CD14-positive monocyte (primary cell): ENCODE measurements around the gene HOXA13. TPM values are rescaled to one million over a fixed set of nuclear protein-coding genes. Genes with fewer than 3 reads are reported as not detected.
A peak's percentile ranks its signal among the peaks of the same experiment; 100 is the strongest.

Experiments used
- DNase-seq, 3 donors: peaks; one replicate each; pipeline ENCODE4 v3.0.0-alpha.2; 2011 to 2022
- H2AFZ ChIP-seq: 2 replicates; pipeline ENCODE4 v1.6.0; 2012; ENCODE audit warnings: mild to moderate bottlenecking, low read depth, low read length, inconsistent platforms; ENCODE audit not compliant: insufficient read depth, poor library complexity, severe bottlenecking
- H3K27ac ChIP-seq, 2 donors: 1 replicate in 1 of 2; 2 replicates in 1 of 2; pipeline ENCODE4 v1.5.1; 2012 to 2013; ENCODE audit warnings: low read length in 2 of 2, control low read depth in 1 of 2, inconsistent platforms in 1 of 2, low read depth in 1 of 2, mild to moderate bottlenecking in 1 of 2
- H3K27me3 ChIP-seq, 2 donors: one replicate each; pipeline versions ENCODE4 v1.6.0 to v1.6.1; 2011 to 2013; ENCODE audit warnings: low read length in 2 of 2; ENCODE audit not compliant: control insufficient read depth in 2 of 2, insufficient read depth in 2 of 2
- H3K36me3 ChIP-seq, 2 donors: replicated peaks in 1 of 2; 1 replicate in 1 of 2; 2 replicates in 1 of 2; pipeline versions ENCODE4 v1.5.1 to v1.6.1; 2012 to 2013; ENCODE audit warnings: low read length in 2 of 2, control low read depth in 1 of 2, inconsistent platforms in 1 of 2, mild to moderate bottlenecking in 1 of 2; ENCODE audit not compliant: insufficient read depth in 2 of 2, control insufficient read depth in 1 of 2
- H3K4me1 ChIP-seq, 2 donors: 1 replicate in 1 of 2; 2 replicates in 1 of 2; pipeline versions ENCODE4 v1.5.1 to v1.6.1; 2012 to 2013; ENCODE audit warnings: low read length in 2 of 2, control low read depth in 1 of 2, inconsistent platforms in 1 of 2, mild to moderate bottlenecking in 1 of 2, moderate library complexity in 1 of 2; ENCODE audit not compliant: insufficient read depth in 2 of 2, control insufficient read depth in 1 of 2
- H3K4me2 ChIP-seq: replicated peaks from 2 replicates; pipeline ENCODE3; 2012; ENCODE audit warnings: low read length, moderate library complexity, mild to moderate bottlenecking; ENCODE audit not compliant: poor library complexity, severe bottlenecking; ENCODE audit errors: extremely low read depth
- H3K4me3 ChIP-seq, 3 experiments: fragments of 200-600 bp in 1 of 3; sonication (generic) in 1 of 3; replicated peaks in 1 of 3; 1 replicate in 2 of 3; 2 replicates in 1 of 3; pipeline ENCODE4 v1.5.1; 2011 to 2013; ENCODE audit warnings: low read length in 3 of 3, mild to moderate bottlenecking in 3 of 3, control low read depth in 2 of 3, low read depth in 2 of 3, inconsistent platforms in 1 of 3, moderate library complexity in 1 of 3
- H3K79me2 ChIP-seq: 2 replicates; pipeline ENCODE4 v1.6.0; 2012; ENCODE audit warnings: mild to moderate bottlenecking, control low read depth, inconsistent platforms, low read length, moderate library complexity; ENCODE audit not compliant: insufficient read depth
- H3K9ac ChIP-seq: 2 replicates; pipeline ENCODE4 v1.6.0; 2017; ENCODE audit warnings: low read length, mild to moderate bottlenecking; ENCODE audit not compliant: insufficient read depth, poor library complexity, severe bottlenecking
- H3K9me3 ChIP-seq, 2 donors: replicated peaks in 1 of 2; 1 replicate in 1 of 2; 2 replicates in 1 of 2; pipeline versions ENCODE4 v1.5.1 to v1.6.1; 2012 to 2013; ENCODE audit warnings: low read length in 2 of 2, control low read depth in 1 of 2; ENCODE audit not compliant: control insufficient read depth in 1 of 2, insufficient read depth in 1 of 2
- H4K20me1 ChIP-seq: 2 replicates; pipeline ENCODE4 v1.6.0; 2012; ENCODE audit warnings: mild to moderate bottlenecking, low read length, control low read depth, moderate library complexity; ENCODE audit not compliant: insufficient read depth
- H3K27ac Mint-ChIP-seq, 7 donors: one replicate each; pipeline ENCODE4 v1.8.0; 2020; ENCODE audit warnings: mild to moderate bottlenecking in 7 of 7, mixed read lengths in 7 of 7, moderate library complexity in 6 of 7, inconsistent platforms in 2 of 7
- H3K27me3 Mint-ChIP-seq, 3 donors: one replicate each; pipeline ENCODE4 v1.8.0; 2021 to 2022; ENCODE audit warnings: low read depth in 3 of 3, mild to moderate bottlenecking in 3 of 3, mixed read lengths in 3 of 3, moderate library complexity in 3 of 3, inconsistent platforms in 1 of 3
- H3K36me3 Mint-ChIP-seq, 2 donors: one replicate each; pipeline ENCODE4 v1.8.0; 2020; ENCODE audit warnings: mixed read lengths in 2 of 2, inconsistent platforms in 1 of 2, mild to moderate bottlenecking in 1 of 2
- H3K4me1 Mint-ChIP-seq: one replicate; pipeline ENCODE4 v1.8.0; 2020; ENCODE audit warnings: mild to moderate bottlenecking, mixed read lengths
- H3K4me3 Mint-ChIP-seq, 2 donors: one replicate each; pipeline ENCODE4 v1.8.0; 2020; ENCODE audit warnings: mild to moderate bottlenecking in 2 of 2, mixed read lengths in 2 of 2, moderate library complexity in 1 of 2
- H3K9me3 Mint-ChIP-seq, 7 donors: one replicate each; pipeline ENCODE4 v1.8.0; 2020 to 2022; ENCODE audit warnings: mixed read lengths in 7 of 7, mild to moderate bottlenecking in 6 of 7, moderate library complexity in 6 of 7, inconsistent platforms in 2 of 7
- WGBS: methylation state at CpG from one replicate; pipeline ENCODE4 v1.1.5; 2013; ENCODE audit warnings: missing lambda C conversion rate; ENCODE audit not compliant: insufficient coverage; 5-methylcytosine and 5-hydroxymethylcytosine counted together
- intact Hi-C, 2 donors: fragments of 100-400 bp; cut with micrococcal nuclease; formaldehyde crosslinking; loops; one replicate each; pipeline versions ENCODE4 v1.15.0 to v1.15.1; 2023
- polyA plus RNA-seq, 3 donors: library from polyadenylated mRNA; depleted of rRNA in 1 of 3; unstranded in 2 of 3; stranded (reverse) in 1 of 3; fragments of 300-500 nt in 2 of 3; fragments of >200 nt in 1 of 3; fragmentation: Illumina TruSeq in 2 of 3; gene quantifications; 1 replicate in 2 of 3; 2 replicates in 1 of 3; pipeline ENCODE4 v1.2.3, GENCODE V29; 2012 to 2021
- TF ChIP-seq, protein P1 (sequence below): fragments of 200-600 bp; IDR thresholded peaks from one replicate; pipeline ENCODE4 v1.8.0; 2022; ENCODE audit warnings: antibody characterized with exemption, mild to moderate bottlenecking

The HOXA13 gene
- polyA plus RNA-seq, 3 donors: not detected

DNA sequence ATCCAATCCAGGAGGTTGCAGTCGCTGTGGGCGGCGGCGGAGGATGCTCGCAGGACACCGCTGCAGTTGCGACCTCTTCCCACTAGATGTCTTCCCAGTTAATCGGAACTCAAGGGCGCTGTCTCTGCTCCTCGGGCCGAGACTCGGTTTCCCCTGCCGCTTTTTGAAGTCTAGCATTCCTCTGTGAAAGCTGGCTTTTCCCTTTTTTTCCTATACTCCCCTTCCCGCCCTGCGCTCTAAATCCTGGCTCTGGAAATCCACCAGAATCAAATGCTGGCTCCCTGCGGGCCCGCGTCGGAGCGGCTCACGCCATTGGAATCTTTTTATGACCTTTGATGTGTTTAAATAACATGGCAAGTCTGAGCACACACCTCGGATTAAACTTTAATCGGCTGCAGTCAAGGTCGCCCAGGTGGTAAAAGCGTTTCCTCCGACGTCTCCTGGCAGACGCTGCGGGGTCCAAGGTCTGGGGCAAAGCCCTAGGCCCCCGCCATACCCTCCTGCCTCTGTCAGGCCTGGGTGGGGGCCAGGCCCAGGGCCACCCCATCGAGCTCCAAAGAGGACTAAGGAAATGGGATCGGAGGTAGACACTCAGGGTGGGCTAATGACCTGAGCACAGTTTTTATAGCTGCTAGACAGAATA is 10.7 kb upstream of the HOXA13 start:
- intact Hi-C loops: loop anchor here in 1 of 2 donors (10.0 kb wide), 1 partner anchor 714 kb away; no protein-coding TSS in a partner anchor
- Histone ChIP-seq H2AFZ (no peak overlapping the region), H4K20me1 (no peaks in the 10 kb centered on the region), H3K9ac (no peak overlapping the region), H3K79me2 (no peaks in the 10 kb centered on the region), H3K9me3 (peaks cover 4 to 13% of the 10 kb centered on the region in 2 donors), H3K4me1 (peaks cover 6 to 11% of the 10 kb centered on the region in 2 donors), H3K27me3 (peaks cover 99 to 100% of the 10 kb centered on the region in 2 donors), H3K4me3 (peak overlapping the region in 1 of 3 experiments; percentile 39), H3K4me2 (peak overlapping the region; percentile 57), H3K27ac (no peak overlapping the region), H3K36me3 (no peaks in the 10 kb centered on the region)
- TF ChIP-seq, protein P1, sequence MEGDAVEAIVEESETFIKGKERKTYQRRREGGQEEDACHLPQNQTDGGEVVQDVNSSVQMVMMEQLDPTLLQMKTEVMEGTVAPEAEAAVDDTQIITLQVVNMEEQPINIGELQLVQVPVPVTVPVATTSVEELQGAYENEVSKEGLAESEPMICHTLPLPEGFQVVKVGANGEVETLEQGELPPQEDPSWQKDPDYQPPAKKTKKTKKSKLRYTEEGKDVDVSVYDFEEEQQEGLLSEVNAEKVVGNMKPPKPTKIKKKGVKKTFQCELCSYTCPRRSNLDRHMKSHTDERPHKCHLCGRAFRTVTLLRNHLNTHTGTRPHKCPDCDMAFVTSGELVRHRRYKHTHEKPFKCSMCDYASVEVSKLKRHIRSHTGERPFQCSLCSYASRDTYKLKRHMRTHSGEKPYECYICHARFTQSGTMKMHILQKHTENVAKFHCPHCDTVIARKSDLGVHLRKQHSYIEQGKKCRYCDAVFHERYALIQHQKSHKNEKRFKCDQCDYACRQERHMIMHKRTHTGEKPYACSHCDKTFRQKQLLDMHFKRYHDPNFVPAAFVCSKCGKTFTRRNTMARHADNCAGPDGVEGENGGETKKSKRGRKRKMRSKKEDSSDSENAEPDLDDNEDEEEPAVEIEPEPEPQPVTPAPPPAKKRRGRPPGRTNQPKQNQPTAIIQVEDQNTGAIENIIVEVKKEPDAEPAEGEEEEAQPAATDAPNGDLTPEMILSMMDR: peak; percentile 92
- Mint-ChIP-seq H3K4me1 (peaks cover 20% of the 10 kb centered on the region), H3K9me3 (peaks cover 0 to 32% (median 8%) of the 10 kb centered on the region in 7 donors), H3K4me3 (peak overlapping the region; percentile 58 to 89), H3K27me3 (peaks cover 98 to 100% (median 99%) of the 10 kb centered on the region in 3 donors), H3K36me3 (peaks cover 5 to 8% of the 10 kb centered on the region in 2 donors), H3K27ac (no peak overlapping the region)
- peak in 2 of 3 donors; percentile 40 to 57 for DNase-seq
- WGBS: 8% methylated on average over 29 of the region's 32 CpGs

DNA sequence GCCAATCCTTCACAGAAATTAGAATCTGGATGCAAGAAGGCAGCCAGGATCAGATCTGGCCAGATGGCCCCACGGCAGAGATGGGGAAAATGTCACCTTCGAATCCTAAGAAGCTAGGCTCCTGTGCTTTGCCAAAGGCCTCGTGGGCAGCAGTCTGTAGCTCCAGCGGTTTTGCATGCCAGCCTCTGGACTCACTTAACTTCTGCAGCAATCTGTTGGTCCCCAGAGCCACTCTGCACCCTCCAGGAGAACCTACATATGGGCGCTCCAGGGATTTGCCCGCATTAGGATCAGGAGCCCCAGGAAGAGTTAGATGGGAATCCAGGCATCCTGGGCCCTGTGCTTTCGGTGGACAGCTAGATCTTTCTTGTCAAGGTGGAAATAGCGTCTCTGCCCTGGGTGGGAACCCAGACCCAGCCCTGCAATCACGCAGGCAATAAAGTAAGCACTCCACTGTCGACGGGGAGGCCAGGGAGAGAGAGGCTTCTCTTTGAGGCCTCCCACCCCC is 10.1 kb upstream of the HOXA13 start:
- no peaks in the 10 kb centered on the region for H3K36me3 ChIP-seq
- TF ChIP-seq, protein P1: no peak
- no peak overlapping the region for H3K9ac ChIP-seq
- H3K4me2 ChIP-seq: peak overlapping the region; percentile 57
- H3K4me1 ChIP-seq: peaks cover 12 to 17% of the 10 kb centered on the region in 2 donors
- 48% methylated on average over 11 of the region's 11 CpGs for WGBS
- peaks cover 25% of the 10 kb centered on the region for H3K4me1 Mint-ChIP-seq
- H3K27ac ChIP-seq: no peak overlapping the region
- H3K27me3 ChIP-seq: peaks cover 99 to 100% of the 10 kb centered on the region in 2 donors
- no peaks in the 10 kb centered on the region for H4K20me1 ChIP-seq
- H2AFZ ChIP-seq: no peak overlapping the region
- intact Hi-C loops: loop anchor here (5.0 to 10.0 kb wide), 3 partner anchors 362 to 885 kb away; no protein-coding TSS in a partner anchor
- peak overlapping the region in 1 of 2 donors; percentile 89 for H3K4me3 Mint-ChIP-seq
- H3K4me3 ChIP-seq: no peak overlapping the region
- H3K27ac Mint-ChIP-seq: no peak overlapping the region
- H3K9me3 ChIP-seq: peaks cover 4 to 17% of the 10 kb centered on the region in 2 donors
- peaks cover 99 to 100% (median 99%) of the 10 kb centered on the region in 3 donors for H3K27me3 Mint-ChIP-seq
- peaks cover 0 to 36% (median 8%) of the 10 kb centered on the region in 7 donors for H3K9me3 Mint-ChIP-seq
- peaks cover 7 to 8% of the 10 kb centered on the region in 2 donors for H3K36me3 Mint-ChIP-seq
- no peak for DNase-seq
- H3K79me2 ChIP-seq: no peaks in the 10 kb centered on the region
